CD1c-positive myeloid dendritic cell (primary cell): ENCODE data around the gene CBL.
"Not testable (repeated sequence)": the region's sequence is repeated elsewhere in the genome, so short reads cannot be mapped to it uniquely, and the experiment has no call there.

ENCODE experiments used
- DNase-seq: peaks from one replicate; pipeline ENCODE4 v3.0.0-alpha.2; 2016; ENCODE audit errors: extremely low spot score

Gene CBL

DNA sequence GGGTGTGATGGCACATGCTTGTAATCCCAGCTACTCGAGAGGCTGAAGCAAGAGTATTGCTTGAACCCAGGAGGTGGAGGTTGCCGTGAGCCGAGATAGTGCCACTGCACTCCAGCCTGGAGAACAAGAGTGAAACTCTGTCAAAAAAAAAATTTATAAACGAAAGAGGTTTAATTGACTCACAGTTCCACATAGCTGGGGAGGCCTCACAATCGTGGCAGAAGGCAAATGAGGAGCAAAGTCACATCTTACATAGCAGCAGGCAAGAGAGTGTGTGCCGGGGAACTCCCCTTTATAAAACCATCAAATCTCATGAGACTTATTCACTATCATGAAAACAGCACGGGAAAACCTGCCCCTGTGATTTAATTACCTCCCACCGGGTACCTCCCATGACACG is 21.7 kb upstream of the CBL start:
- DNase-seq: not testable (repeated sequence)

DNA sequence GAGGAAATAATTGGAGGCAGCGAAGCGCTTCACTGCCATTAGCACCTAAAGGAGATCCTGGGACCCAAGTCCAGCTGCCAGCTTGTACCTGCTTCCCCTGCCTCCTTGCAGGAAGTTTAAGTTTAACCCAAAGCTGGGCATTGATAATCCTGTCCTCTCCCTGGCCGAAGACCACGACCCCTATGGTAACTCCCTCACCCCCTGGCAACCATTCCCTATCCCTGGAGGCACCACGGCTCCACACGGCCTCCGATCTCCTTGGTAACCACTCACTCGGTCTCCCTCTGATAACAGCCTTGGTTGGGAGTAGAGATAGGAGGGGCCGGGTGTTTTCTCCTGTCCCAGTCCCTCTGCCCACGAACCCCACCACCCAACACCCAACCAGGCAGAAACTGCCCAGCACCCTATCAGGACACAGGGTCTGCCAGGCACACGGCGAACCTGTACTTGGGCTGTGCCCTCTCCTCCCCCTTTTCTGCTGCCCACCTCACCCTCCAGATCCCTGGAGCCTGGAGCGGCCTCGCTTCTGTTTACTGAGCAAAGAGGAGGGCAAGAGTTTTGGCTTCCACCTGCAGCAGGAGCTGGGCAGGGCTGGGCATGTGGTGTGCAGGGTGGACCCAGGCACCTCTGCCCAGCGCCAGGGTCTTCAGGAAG is 20.0 kb upstream of the CBL start:
- no peak for DNase-seq

DNA sequence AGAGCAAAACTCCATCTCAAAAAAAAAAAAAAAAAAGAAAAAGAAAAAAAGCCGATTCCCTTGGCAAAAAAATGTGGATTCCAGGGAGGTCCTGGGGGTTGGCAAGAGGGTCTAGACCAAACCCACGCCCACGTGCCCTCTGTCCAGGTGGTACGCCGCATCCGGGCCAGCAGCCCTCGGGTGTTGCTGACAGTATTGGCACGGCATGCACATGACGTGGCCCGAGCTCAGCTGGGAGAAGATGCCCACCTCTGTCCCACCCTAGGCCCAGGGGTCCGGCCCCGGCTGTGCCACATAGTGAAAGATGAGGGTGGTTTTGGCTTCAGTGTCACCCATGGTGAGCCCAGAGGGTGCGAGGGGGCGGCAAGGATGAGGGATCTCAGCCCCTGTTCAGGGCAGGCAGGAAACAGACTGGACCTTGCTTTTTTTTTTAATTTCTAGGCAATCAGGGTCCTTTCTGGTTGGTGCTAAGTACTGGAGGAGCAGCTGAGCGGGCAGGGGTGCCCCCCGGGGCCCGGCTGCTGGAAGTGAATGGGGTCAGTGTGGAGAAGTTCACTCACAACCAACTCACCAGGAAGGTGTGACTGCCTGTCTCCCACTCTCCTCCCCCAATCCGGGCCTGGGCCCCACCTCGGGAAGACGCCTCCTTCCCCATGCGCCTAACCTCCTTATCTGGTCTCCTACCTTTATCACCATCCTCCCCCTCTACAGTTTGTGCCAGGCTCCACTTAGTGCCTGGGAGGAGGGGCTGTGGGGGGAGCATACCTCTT is 18.8 kb upstream of the CBL start:
- no peak for DNase-seq

DNA sequence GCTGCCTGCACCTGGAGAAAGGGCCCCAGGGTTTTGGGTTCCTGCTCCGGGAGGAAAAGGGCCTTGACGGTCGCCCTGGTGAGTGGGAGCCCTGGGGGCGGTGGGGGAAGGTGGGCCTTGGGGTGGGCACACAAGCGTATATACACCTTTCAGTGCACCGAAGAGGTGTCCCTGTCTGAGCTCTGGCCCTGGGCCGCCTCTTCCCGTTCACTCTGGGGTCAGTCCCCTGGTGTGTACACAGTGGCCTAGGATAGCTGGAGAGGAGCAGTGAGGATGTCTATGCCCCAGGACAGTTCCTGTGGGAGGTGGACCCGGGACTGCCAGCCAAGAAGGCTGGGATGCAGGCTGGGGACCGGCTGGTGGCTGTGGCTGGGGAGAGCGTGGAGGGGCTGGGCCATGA is 18.1 kb upstream of the CBL start:
- no peak for DNase-seq

DNA sequence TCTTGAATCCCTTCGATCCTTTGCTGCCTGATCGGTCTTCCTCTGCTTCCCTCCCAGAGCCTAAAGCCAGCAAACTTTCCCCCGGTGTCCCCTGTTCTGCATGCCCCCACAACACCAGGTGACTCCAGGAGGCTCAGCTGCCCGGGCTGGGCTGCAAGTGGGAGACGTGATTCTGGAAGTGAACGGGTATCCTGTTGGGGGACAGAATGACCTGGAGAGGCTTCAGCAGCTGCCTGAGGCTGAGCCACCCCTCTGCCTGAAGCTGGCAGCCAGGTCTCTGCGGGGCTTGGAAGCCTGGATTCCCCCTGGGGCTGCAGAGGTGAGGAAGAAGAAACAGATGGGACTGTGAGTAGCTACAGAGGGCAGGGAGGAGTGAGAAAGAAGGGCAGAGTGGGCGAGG is 17.3 kb upstream of the CBL start:
- no peak for DNase-seq

DNA sequence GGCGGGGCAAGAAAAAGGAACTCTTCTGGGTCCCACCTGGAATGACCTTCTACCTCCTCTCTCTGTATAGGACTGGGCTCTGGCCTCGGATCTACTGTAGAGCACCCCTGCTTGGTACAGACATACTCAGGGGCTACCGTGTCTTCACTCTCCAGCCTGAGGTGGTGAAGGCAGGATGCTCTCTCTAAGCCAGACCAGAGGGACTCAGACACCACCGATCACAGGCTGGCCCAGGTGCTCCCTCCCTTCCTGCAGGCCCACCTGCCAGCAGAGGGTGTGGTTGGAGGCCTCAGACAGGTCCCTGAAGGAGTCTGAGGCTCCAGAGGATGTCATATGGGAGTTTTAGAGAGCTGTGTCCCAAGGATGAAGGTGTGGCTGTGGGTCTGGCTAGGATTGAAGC is 16.7 kb upstream of the CBL start:
- no peak for DNase-seq

DNA sequence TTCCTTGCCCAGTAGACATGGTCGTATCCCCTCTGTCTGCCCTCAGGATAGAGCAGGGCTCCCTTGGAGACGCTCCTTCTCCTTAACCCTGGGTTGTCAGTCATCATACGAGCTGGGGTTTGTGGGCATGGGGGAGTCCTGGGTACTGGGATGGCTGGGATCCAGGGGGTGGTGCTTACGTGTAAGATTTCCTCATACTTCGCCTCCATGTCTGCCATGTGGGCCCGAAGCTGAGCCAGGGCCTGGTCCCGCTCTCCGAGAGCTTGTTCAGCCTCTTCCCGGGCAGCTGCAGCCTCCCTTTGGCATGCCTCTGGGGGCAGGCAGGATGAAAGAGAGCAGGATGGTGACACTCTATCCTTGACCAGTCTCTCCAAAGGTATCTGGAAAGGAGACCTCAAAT is 15.6 kb upstream of the CBL start:
- no peak for DNase-seq

DNA sequence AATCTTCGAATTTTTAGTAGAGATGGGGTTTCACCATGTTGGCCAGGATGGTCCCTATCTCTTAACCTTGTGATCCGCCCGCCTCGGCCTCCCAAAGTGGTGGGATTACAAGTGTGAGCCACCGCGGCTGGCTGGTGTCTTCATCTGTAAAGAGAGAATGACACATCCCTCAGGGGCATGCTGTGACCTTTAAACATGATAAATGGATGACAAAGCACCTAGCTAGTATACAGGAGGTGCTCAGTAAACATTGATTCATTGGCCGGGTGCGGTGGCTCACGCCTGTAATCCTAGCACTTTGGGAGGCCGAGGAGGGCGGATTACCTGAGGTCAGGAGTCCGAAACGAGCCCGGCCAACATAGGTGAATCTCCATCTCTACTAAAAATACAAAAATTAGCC is 14.9 kb upstream of the CBL start:
- not testable (repeated sequence) for DNase-seq

DNA sequence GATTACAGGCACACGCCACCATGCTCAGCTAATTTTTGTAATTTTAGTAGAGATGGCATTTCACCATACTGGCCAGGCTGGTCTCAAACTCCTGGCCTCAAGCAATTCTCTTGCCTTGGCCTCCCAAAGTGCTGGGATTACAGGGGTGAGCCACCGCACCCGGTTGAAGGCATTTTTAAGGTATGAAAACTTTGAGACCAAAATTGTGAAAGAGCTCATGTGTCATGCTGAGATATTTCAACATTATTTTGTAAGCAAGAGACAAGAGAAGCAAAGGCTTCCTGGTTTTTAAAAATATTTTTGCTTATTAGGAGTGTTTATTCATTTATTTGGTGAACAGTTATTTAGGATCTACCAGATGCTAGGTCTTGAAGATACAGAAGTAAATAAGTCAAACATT is 14.0 kb upstream of the CBL start:
- peak; percentile 79 for DNase-seq

DNA sequence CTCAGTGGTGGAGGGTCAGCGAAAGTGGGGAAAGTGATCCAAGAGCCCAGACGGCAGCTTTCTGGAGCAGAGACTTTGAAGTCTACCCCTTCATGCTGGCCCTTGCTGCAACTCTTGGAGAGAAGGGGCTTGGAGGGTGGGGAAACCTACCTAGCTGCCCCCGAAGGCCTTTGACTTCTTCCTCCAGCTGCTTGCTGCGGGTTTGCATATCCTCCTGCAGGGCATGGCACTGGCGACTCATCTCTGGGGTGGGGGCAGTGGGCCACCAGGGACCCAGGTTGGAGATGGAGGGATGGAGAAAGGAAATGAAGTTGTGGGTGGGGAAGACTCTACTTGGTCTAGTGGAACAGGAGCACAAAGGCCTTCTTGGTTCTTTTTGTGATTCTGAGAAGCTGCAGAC is 13.1 kb upstream of the CBL start:
- no peak for DNase-seq

DNA sequence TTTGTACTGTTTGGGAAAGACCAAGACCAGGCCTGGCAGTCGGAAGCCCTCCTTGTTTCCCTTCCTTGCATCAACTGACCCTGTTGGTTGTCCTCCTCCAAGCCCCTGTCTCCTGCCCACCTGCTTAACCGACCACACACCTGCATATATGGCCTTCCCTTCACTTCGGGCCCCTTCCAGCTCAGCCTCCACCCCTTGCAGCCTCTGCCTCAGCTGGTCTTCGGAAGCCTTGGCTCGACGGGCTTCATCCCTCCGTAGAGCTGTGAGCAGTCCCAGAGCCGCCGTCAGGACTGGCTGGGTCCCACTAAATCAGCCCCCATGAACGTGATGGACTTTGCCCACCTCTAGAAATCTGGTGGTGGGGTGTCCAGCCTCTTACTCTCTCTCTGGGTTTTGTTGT is 12.5 kb upstream of the CBL start:
- no peak for DNase-seq

DNA sequence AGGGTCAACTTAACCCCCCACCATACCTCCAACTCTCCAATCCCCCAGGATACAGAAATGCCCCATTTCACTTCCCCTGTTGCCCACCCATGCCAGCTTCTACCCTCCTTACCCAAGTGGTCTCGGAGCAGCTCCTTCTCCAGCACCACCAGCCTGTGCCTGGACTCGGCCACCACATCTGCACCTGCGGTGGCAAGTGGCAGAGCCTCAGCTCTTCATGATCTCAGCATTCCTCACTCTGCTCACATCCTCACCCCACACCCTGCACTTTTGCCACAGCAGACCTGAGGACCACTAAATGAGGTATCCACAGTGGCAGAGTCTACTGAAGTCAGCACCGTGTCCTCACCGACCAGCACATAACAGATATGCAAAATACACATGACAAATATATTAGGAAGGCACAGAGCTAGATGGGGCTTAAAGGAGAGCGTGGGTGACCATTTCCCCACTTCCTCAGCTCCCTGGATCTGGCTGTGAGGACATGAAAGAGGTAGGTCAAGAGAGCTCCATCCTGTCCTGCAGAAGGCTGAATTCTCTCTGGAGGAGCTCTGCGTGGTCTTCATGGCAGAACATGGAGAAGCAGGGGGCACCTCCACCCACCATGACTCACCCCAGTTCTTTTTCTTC is 11.2 kb upstream of the CBL start:
- peak; percentile 37 for DNase-seq

DNA sequence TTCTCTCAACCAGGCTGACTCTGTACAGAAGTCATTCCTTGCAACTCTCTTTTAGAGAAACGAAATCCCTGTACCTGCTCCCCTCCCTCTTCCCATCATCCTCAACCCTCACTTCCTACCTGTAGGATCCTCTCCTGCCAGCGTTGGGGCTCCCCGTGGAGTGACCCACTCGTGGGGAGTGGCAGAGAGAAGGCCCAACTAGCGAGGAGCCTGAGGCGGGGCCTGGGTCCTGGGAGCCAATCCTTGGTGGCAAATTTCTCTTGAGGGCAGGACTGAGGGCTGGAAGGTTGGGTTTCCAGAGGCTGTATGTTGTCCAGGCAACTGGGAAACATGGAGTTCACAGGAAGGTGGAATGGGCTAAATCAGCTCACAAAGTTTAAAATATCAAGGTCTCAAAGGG is 10.5 kb upstream of the CBL start:
- DNase-seq: no peak

DNA sequence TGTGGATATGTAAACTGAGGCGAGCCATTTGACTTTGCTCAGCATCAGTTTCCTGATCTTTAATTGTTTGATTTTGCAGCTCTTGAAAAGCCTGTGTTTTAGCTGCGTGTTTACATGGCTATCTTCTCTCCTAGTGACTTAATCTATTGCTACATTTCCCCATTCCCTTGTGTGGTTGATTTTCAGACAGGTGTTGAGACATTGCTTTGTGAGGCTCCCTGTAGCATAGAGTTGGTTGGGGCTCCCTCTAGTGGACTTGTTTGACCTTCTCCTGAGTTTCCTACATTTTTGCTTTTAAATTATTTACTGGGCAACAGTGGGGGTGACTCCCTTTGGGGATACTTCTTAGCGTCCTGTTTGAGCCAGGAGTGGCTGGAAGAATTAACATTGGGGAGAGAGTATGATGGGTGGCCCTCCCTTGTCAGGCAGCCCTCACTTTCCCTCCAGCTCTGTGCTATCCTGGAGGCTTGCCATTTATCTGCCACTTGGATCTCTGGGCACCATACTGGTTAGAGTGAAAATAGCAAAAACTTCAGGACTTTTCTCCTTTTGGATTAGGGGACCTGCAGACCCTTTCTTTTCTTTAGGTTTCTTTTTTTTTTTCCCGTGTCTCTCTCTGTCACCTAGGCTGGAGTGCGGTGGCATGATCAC is 9.2 kb upstream of the CBL start:
- DNase-seq: peak; percentile 88

DNA sequence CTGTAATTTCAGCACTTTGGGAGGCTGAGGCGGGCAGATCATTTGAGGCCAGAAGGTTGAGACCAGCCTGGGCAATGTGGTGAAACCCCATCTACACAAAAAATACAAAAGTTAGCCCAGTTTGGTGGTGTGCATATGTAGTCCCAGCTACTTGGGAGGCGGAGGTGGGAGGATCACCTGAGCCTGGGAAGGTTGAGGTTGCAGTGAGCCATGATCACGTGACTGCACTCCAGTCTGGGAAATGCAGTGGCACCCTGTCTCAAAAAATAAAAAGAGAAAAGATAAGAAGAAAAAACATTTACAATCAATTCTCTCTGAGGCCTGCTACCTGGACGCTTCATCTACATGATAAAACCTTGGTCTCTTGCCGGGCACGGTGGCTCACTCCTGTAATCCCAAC is 7.2 kb upstream of the CBL start:
- no peak for DNase-seq

DNA sequence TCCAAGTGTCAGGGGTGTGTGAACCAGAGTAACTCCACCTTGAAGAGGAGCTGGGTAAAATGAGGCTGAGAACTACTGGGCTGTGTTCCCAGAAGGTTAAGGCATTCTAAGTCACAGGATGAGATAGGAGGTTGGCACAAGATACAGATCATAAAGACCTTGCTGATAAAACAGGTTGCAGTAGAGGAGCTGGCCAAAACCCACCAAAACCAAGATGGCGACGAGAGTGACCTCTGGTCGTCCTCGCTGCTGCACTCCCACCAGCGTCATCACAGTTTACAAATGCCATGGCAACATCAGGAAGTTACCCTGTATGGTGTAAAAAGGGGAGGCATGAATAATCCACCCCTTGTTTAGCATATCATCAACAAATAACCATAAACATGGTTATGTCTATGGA is 4.9 kb upstream of the CBL start:
- DNase-seq: not testable (repeated sequence)

DNA sequence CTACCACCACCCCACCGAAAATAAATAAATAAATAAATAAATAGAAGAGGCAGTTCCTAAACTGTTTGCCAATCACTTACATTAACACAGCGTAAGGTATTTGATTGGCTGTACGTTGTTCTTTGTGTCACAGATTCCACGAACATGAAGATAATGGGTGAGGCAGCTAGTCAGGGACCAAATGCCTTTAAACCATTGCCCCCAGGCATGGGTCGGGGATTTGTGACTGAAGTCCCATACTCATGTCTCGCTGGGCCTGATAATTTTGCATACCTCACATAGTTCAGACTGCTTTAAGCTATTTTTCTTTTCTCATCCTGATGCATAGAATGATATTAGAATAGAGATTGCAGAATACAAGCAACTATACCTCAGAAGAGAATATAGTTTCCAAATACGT is 3.6 kb upstream of the CBL start:
- DNase-seq: no peak

DNA sequence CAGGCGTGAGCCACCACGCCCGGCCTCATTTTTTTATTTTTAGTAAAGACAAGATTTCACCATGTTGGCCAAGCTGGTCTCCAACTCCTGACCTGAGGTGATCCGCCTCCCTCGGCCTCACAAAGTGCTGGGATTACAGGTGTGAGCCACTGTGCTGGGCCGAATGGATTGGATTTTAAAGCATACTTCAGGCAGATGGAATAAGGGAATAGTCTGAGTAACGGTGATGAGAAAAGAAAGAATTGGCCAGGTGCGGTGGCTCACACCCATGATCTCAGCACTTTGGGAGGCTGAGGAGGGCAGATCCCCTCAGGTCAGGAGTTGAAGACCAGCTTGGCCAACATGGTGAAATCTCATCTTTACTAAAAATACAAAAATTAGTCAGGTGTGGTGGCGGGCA is 2.1 kb upstream of the CBL start:
- DNase-seq: no peak

DNA sequence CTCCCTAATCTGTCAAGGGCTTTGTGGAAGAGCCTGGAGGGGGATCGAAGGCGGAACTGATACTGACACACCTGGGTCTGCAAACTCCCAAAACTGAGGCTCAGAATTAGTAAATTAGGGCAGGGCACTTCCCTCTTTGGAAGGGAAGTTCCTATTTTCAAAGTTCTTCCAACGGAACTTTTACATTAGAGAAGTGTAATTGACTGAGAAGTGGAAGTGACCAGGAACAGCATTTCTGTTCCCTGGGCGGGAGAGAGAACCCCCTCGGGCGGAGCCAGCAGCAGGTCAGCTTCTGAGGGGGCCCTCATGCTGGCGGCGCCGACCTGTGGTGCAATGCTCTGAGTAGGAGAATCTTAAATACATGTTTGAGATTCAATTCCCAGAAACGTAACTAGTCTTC is 1.1 kb upstream of the CBL start:
- peak; percentile 93 for DNase-seq

DNA sequence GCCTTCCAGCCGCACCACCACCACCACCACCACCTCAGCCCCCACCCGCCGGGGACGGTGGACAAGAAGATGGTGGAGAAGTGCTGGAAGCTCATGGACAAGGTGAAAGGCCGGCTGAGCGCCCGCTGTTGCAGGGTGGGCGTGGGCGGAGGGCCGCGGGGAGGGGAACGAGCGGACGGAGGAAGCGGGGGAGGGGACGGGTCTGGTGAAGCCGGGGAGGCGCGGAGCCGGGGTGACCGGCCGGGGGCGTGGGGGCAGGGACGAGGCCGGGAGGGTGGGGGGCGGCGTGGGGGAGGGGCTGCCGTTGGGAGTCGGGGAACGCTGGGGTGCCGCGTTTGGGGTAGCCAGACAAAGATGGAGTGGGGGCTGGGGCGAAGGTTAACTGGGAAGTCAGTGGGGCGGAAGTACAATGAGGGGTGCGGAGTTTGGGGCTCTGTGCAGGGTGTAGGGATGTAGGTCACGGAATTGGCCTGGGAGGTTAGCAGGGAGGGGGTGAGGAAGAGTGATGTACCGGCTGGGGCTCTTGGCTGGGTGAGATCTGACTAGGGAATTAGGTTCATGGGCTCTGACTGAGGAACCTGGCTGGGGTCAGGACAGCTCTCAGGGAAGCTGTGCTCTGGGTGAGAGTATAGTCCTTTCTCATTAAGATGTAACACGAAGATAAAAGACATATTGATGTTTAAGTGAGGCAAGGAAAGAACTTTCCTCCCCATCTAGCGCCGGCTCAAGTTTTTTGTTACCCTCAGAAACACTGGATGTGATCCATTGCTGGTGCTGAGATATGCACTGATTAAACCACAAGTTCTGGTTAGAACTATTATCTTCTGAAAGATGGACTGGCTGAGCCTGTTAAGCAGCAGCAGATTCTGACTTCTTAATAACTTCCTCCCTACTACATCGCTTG is 624 bp downstream of the CBL start:
- DNase-seq: peak; percentile 82

DNA sequence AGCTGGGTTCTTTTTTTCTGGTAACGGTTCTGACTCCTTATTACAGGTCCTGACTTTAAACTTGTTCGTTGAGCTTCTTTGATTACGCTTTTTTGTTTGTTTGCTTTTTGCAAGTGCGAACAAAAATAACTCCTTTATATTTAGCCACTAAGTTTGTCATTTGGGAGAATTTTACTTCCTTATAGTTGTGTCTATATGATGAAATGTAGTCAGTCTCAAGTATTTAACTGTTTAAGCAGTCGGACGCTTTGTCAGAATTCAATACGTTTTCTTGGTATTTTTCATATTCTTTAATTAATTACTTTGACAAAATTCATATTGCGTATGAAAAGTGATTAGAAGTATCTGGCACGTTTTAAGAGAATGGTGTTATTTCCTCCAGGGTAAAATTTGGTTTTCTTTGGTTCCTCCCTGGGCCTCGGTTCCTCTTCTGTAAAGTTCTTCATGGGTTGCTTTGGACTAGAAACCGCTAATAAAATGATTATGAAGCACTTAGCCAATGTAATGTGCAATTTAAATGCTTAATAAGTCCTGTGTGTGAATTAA is 1.3 kb downstream of the CBL start:
- peak; percentile 65 for DNase-seq
